Measurements from ENCODE around the gene XRCC5.

DNA sequence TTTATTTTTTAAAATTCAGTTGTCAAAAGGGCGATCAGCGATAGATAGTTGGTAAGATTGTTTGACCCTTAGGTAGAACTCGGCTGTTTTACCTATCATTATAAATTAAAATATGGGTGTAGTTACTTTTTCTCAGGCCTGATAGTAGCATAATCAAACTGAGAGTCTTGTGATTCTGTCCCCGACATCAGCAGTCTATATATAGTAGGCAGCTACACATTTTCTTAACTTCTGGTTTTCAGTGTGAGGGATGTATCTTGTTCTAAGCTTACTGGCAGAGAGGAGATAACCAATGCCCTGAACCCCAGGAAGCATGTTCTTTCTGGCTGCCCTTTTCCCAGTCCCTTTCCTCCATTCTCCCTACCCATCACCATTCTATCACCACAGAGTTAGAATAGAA, 56.6 kb downstream of the XRCC5 start:
- TF ChIP-seq, protein P1, sequence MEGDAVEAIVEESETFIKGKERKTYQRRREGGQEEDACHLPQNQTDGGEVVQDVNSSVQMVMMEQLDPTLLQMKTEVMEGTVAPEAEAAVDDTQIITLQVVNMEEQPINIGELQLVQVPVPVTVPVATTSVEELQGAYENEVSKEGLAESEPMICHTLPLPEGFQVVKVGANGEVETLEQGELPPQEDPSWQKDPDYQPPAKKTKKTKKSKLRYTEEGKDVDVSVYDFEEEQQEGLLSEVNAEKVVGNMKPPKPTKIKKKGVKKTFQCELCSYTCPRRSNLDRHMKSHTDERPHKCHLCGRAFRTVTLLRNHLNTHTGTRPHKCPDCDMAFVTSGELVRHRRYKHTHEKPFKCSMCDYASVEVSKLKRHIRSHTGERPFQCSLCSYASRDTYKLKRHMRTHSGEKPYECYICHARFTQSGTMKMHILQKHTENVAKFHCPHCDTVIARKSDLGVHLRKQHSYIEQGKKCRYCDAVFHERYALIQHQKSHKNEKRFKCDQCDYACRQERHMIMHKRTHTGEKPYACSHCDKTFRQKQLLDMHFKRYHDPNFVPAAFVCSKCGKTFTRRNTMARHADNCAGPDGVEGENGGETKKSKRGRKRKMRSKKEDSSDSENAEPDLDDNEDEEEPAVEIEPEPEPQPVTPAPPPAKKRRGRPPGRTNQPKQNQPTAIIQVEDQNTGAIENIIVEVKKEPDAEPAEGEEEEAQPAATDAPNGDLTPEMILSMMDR (conservative IDR thresholded peaks at IDR 0.05; ENCODE audit: low read depth, low read length): no peak
- TF ChIP-seq EZH2 (IDR thresholded peaks at IDR 0.05; ENCODE audit: borderline replicate concordance, low read depth, low read length, poor library complexity, severe bottlenecking): no peak
